HepG2 (cell line): ENCODE data around the gene SHISA6. TPM values are rescaled to one million over a fixed set of nuclear protein-coding genes. Genes with fewer than 3 reads are reported as not detected.

Experiments
- ATAC-seq: fragments of 200-7000 bp; cut with Tn5 transposase; 3 replicates; pipeline ENCODE4 v1.9.1; 2020; ENCODE audit warnings: mild to moderate bottlenecking, moderate library complexity
- BruUV-seq: library from RNA; stranded (reverse); fragments of 400-500 nt; replicated peaks from 2 replicates; lab custom pipeline; 2021; lab: Mats Ljungman, UMichigan
- CTCF ChIA-PET: fragments of 300-600 bp; formaldehyde crosslinking; extraction: SDS; loops from one replicate; lab custom pipeline; 2021; ENCODE audit warnings: low total read pairs, inconsistent platforms, low intra/inter-chr PET ratio; lab: Yijun Ruan, JAX
- POLR2A ChIA-PET: fragments of 350-600 bp; sonication (Branson Sonifier 250); formaldehyde crosslinking; loops from one replicate; lab custom pipeline; 2020; ENCODE audit warnings: antibody characterized with exemption, inconsistent platforms; lab: Yijun Ruan, JAX
- DNase-seq: peaks from one replicate; pipeline ENCODE4 v3.0.0-alpha.2; 2015; ENCODE audit warnings: low spot score
- FAIRE-seq: peaks from 3 replicates; lab custom pipeline; 2011; peaks lifted over from hg19 to GRCh38; lab: Jason Lieb, UNC
- H2AFZ ChIP-seq: one replicate; pipeline ENCODE4 v1.6.1; 2011; ENCODE audit warnings: low read length, inconsistent platforms
- H3K27ac ChIP-seq: fragments of 300-600 bp; 3 replicates; pipeline ENCODE4 v1.8.0; 2011; ENCODE audit warnings: mixed run types, mild to moderate bottlenecking, mixed read lengths, low read length, inconsistent platforms; ENCODE audit not compliant: insufficient read depth; ENCODE audit errors: extremely low read length
- H3K27me3 ChIP-seq, 2 experiments: fragments of 200-600 bp in 1 of 2; 2 replicates in 1 of 2; 3 replicates in 1 of 2; pipeline versions ENCODE4 v1.6.0 to v1.8.0; 2011; ENCODE audit warnings: low read length in 2 of 2, mild to moderate bottlenecking in 2 of 2, moderate library complexity in 2 of 2, inconsistent platforms in 1 of 2; ENCODE audit not compliant: insufficient read depth in 2 of 2, control insufficient read depth in 1 of 2
- H3K36me3 ChIP-seq, 2 experiments: fragments of 200-600 bp in 1 of 2; replicated peaks in 1 of 2; 2 replicates in 1 of 2; 3 replicates in 1 of 2; pipeline versions ENCODE4 v1.5.1 to v1.8.0; 2011; ENCODE audit warnings: low read length in 2 of 2, inconsistent platforms in 1 of 2; ENCODE audit not compliant: insufficient read depth in 2 of 2, control insufficient read depth in 1 of 2
- H3K4me1 ChIP-seq: 2 replicates; pipeline ENCODE4 v1.5.1; 2012; ENCODE audit warnings: low read length, inconsistent platforms; ENCODE audit not compliant: insufficient read depth
- H3K4me2 ChIP-seq: 2 replicates; pipeline ENCODE4 v1.6.0; 2011; ENCODE audit warnings: low read depth, low read length, inconsistent platforms
- H3K4me3 ChIP-seq, 3 experiments: fragments of 200-600 bp in 1 of 3; sonication (generic), shearing (Covaris generic) in 1 of 3; replicated peaks in 1 of 3; 2 replicates each; pipeline ENCODE4 v1.5.1; 2011 to 2016; ENCODE audit warnings: low read length in 3 of 3, inconsistent platforms in 2 of 3, low read depth in 2 of 3, mild to moderate bottlenecking in 2 of 3, control low read depth in 1 of 3, mixed read lengths in 1 of 3; ENCODE audit not compliant: insufficient read depth in 1 of 3
- H3K79me2 ChIP-seq: one replicate; pipeline ENCODE4 v1.6.1; 2011; ENCODE audit warnings: low read length, inconsistent platforms; ENCODE audit not compliant: insufficient read depth
- H3K9ac ChIP-seq: 2 replicates; pipeline ENCODE4 v1.6.0; 2011; ENCODE audit warnings: mild to moderate bottlenecking, low read depth, low read length, inconsistent platforms; ENCODE audit not compliant: insufficient read depth
- H3K9me3 ChIP-seq: 2 replicates; pipeline ENCODE4 v1.5.1; 2012; ENCODE audit warnings: mild to moderate bottlenecking, low read length
- H4K20me1 ChIP-seq: 2 replicates; pipeline ENCODE4 v1.6.0; 2011; ENCODE audit warnings: inconsistent platforms, mild to moderate bottlenecking, low read length, moderate library complexity; ENCODE audit not compliant: insufficient read depth
- FOXK2 ChIP-seq: fragments of 450-650 bp; IDR thresholded peaks from 2 replicates; pipeline ENCODE4 v1.6.1; 2016
- JDP2 ChIP-seq: sonication (generic); formaldehyde crosslinking; IDR thresholded peaks from 2 replicates; pipeline ENCODE4 v1.8.1; 2022; ENCODE audit warnings: missing genetic modification reagents, borderline replicate concordance
- MIER3 ChIP-seq: IDR thresholded peaks from 2 replicates; pipeline ENCODE4 v1.6.1; 2016; ENCODE audit warnings: missing compliant biosample characterization, borderline replicate concordance
- MXD4 ChIP-seq: IDR thresholded peaks from 2 replicates; pipeline ENCODE4 v1.6.1; 2016; ENCODE audit warnings: mild to moderate bottlenecking, missing biosample characterization, missing genetic modification reagents
- SP1 ChIP-seq, 2 experiments: fragments of 450-650 bp in 1 of 2; sonication (generic) in 1 of 2; formaldehyde crosslinking in 1 of 2; IDR thresholded peaks; 2 replicates each; pipeline versions ENCODE4 v1.4.0 to v1.6.1; 2016 to 2020; ENCODE audit warnings: missing genetic modification reagents in 1 of 2
- SRF ChIP-seq: IDR thresholded peaks from 2 replicates; pipeline ENCODE4 v1.6.1; 2011; ENCODE audit warnings: mild to moderate bottlenecking, low read depth, low read length, moderate library complexity
- SRY ChIP-seq: sonication (generic); formaldehyde crosslinking; IDR thresholded peaks from 2 replicates; pipeline ENCODE4 v1.8.0; 2022; ENCODE audit warnings: mild to moderate bottlenecking, missing genetic modification reagents
- ZFX ChIP-seq: sonication (generic); formaldehyde crosslinking; IDR thresholded peaks from 2 replicates; pipeline ENCODE4 v1.4.0; 2020; ENCODE audit warnings: mild to moderate bottlenecking, low read depth, missing genetic modification reagents, moderate library complexity
- ZFY ChIP-seq: sonication (generic); formaldehyde crosslinking; IDR thresholded peaks from 2 replicates; pipeline ENCODE4 v1.4.0; 2020; ENCODE audit warnings: missing genetic modification reagents
- ZNF367 ChIP-seq: sonication (generic); formaldehyde crosslinking; IDR thresholded peaks from 2 replicates; pipeline ENCODE4 v1.4.0; 2020; ENCODE audit warnings: missing genetic modification reagents, borderline replicate concordance
- ZNF557 ChIP-seq: sonication (generic); formaldehyde crosslinking; IDR thresholded peaks from 2 replicates; pipeline ENCODE4 v1.4.0; 2020; ENCODE audit warnings: missing genetic modification reagents
- WGBS: methylation state at CpG from one replicate; pipeline ENCODE4 v1.1.6; 2017; ENCODE audit warnings: low lambda C conversion rate; 5-methylcytosine and 5-hydroxymethylcytosine counted together
- in situ Hi-C: cut with HindIII; loops from 2 replicates; pipeline ENCODE4 v1.10.0; 2017; ENCODE audit warnings: low pct_unique_long_range_greater_than_20kb; ENCODE audit not compliant: extremely low pct_ligation_motif_present
- intact Hi-C: fragments of 100-400 bp; cut with micrococcal nuclease; formaldehyde crosslinking; loops from one replicate; pipeline ENCODE4 v1.10.0; 2022; ENCODE audit not compliant: unreplicated experiment
- polyA plus RNA-seq, 8 experiments: library from polyadenylated mRNA; depleted of rRNA in 3 of 8; stranded (reverse) in 7 of 8; unstranded in 1 of 8; fragments of >200 nt; fragmentation: Illumina TruSeq in 4 of 8; extraction: Trizol in 4 of 8; gene quantifications; 2 replicates each; pipeline versions ENCODE4 v1.2.1 to v1.2.3, GENCODE V29; 2011 to 2016; ENCODE audit warnings: low read depth in 4 of 8, missing spikeins in 1 of 8, mixed read lengths in 1 of 8; ENCODE audit not compliant: insufficient read depth in 1 of 8
- total RNA-seq, 5 experiments: library from RNA; depleted of rRNA; stranded (reverse); fragments of >200 nt; fragmentation: Illumina TruSeq; extraction: Trizol; gene quantifications; 2 replicates each; pipeline ENCODE4 v1.2.3, GENCODE V29; 2016; ENCODE audit warnings: low read depth in 1 of 5
- TF ChIP-seq, protein P1 (sequence below): sonication (generic); formaldehyde crosslinking; IDR thresholded peaks from 2 replicates; pipeline ENCODE4 v1.5.1; 2020; ENCODE audit warnings: missing genetic modification reagents, mild to moderate bottlenecking, borderline replicate concordance
- TF ChIP-seq, protein P2 (sequence below): sonication (generic); formaldehyde crosslinking; IDR thresholded peaks from 2 replicates; pipeline ENCODE4 v1.8.1; 2023; ENCODE audit warnings: mild to moderate bottlenecking, missing genetic modification reagents
- TF ChIP-seq, protein P3 (sequence below): sonication (generic); formaldehyde crosslinking; IDR thresholded peaks from 2 replicates; pipeline ENCODE4 v1.5.1; 2020; ENCODE audit warnings: mild to moderate bottlenecking, missing genetic modification reagents, moderate library complexity
- TF ChIP-seq, protein P4 (sequence below): sonication (generic); IDR thresholded peaks from 2 replicates; pipeline ENCODE4 v1.6.1; 2016; ENCODE audit warnings: low read depth, borderline replicate concordance

The SHISA6 gene
- total and polyA plus RNA-seq, 2 of the 13 experiments (the other 11 are each of a cell fraction or from before 2014, with no cell fraction given) = not detected

DNA sequence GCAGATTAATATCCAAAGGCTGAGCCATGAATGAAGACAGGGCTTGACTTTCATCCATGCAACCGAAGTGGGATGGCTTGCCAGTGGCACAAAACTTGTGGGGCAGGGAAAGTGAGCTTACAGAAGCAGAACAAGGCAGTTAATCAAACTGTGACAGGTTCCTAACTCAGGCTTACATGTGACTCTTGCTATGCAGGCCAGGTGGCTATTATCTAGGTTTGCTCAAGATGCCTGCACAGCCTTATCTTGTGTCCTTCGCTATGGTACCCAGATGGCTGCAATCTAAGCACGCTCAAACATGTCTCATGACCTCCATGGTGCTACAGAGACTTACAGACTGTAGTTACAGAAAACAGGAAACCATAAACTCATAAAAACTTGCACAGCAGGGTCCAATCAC is 348.7 kb downstream of the SHISA6 start (continued):
- TF ChIP-seq, protein P1, sequence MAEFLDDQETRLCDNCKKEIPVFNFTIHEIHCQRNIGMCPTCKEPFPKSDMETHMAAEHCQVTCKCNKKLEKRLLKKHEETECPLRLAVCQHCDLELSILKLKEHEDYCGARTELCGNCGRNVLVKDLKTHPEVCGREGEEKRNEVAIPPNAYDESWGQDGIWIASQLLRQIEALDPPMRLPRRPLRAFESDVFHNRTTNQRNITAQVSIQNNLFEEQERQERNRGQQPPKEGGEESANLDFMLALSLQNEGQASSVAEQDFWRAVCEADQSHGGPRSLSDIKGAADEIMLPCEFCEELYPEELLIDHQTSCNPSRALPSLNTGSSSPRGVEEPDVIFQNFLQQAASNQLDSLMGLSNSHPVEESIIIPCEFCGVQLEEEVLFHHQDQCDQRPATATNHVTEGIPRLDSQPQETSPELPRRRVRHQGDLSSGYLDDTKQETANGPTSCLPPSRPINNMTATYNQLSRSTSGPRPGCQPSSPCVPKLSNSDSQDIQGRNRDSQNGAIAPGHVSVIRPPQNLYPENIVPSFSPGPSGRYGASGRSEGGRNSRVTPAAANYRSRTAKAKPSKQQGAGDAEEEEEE (CRISPR knock-in tag) = no peak
- TF ChIP-seq ZNF367 (CRISPR knock-in tag) = no peak
- TF ChIP-seq ZNF557 (CRISPR knock-in tag) = no peak
- TF ChIP-seq SRY = no peak
- TF ChIP-seq, protein P2, sequence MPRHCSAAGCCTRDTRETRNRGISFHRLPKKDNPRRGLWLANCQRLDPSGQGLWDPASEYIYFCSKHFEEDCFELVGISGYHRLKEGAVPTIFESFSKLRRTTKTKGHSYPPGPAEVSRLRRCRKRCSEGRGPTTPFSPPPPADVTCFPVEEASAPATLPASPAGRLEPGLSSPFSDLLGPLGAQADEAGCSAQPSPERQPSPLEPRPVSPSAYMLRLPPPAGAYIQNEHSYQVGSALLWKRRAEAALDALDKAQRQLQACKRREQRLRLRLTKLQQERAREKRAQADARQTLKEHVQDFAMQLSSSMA = no peak
- TF ChIP-seq MXD4 (CRISPR knock-in tag) = no peak
- no peak for TF ChIP-seq MIER3

DNA sequence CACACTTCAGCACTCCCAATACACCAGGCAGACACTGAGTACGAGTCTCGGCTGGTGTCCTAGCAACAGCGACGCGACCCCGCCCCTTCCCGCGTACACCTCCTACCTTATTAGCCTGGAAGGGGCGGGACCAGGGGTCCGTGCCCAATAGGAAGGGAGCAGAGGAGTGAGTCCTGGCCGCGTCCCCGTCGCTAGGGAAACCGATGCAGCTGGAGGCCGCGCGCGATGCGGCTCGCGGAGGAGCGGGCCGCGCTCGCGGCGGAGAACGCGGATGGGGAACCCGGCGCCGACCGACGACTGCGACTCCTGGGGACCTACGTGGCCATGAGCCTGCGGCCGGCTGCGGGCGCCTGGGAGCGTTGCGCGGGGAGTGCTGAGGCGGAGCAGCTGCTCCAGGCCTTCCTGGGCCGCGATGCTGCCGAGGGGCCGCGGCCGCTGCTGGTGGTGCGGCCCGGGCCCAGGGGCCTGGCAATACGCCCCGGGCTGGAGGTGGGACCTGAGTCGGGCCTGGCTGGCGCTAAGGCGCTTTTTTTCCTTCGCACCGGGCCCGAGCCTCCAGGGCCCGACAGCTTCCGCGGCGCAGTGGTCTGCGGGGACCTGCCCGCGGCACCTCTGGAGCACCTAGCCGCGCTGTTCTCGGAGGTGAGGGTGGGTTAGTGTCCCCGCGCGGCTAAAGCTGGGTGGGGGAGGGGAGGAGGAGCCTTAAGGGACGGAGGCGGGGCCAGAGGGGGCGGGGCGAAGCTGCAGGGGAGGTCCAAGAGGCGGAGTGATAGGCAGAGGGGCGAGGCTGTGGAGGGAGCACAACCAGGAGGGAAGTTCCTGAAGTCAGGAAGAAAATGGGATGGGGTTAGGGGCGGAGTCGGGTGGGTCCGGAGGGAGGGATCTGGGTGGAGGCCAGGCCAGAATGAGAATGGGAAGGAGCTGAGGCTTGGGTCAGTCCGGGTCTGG is 357.5 kb downstream of the SHISA6 start, which contains the start of gene DNAH9:
TSS of gene DNAH9 (plus strand) at position 197 of the 948 bp plus-strand sequence. CDS start at position 226, 29 bp downstream.
- ATAC-seq = peak; percentile 98
- H3K4me1 ChIP-seq = no peaks in the 10 kb centered on the region
- no peak within 1 kb of the TSS for H3K9ac ChIP-seq
- peak within 1 kb of the TSS in 2 of 3 experiments; percentile 36 to 52; a peak in 3 of 6 replicates for H3K4me3 ChIP-seq
- no peak within 1 kb of the TSS for H2AFZ ChIP-seq
- intact Hi-C loops = no loop called here
- no peaks in the 10 kb centered on the region for H3K79me2 ChIP-seq
- DNase-seq = peak; percentile 66
- POLR2A ChIA-PET = no interaction called here
- no peaks in the 10 kb centered on the region for H3K9me3 ChIP-seq
- in situ Hi-C loops = no loop called here
- no peaks in the 10 kb centered on the region for H3K36me3 ChIP-seq
- peaks cover 0 to 15% of the 10 kb centered on the region in 2 experiments; a peak in 1 of 5 replicates for H3K27me3 ChIP-seq
- H4K20me1 ChIP-seq = no peaks in the 10 kb centered on the region
- BruUV-seq = no TSS peak
- CTCF ChIA-PET = no interaction called here
- peak within 1 kb of the TSS; percentile 58 for H3K4me2 ChIP-seq
- WGBS = 36% methylated on average over 25 of the region's 84 CpGs
- no peak within 1 kb of the TSS for H3K27ac ChIP-seq
- FAIRE-seq = no peak
- TF ChIP-seq ZFY = peak; percentile 53
- no peak for TF ChIP-seq SP1 (IDR thresholded peaks at IDR 0.05)
- peak; percentile 39; the same call in 1 of the 2 replicates for TF ChIP-seq SP1 (CRISPR knock-in tag; IDR thresholded peaks at IDR 0.05)
- peak; percentile 38; the same call in 1 of the 2 replicates for TF ChIP-seq ZFX
- TF ChIP-seq, protein P3, sequence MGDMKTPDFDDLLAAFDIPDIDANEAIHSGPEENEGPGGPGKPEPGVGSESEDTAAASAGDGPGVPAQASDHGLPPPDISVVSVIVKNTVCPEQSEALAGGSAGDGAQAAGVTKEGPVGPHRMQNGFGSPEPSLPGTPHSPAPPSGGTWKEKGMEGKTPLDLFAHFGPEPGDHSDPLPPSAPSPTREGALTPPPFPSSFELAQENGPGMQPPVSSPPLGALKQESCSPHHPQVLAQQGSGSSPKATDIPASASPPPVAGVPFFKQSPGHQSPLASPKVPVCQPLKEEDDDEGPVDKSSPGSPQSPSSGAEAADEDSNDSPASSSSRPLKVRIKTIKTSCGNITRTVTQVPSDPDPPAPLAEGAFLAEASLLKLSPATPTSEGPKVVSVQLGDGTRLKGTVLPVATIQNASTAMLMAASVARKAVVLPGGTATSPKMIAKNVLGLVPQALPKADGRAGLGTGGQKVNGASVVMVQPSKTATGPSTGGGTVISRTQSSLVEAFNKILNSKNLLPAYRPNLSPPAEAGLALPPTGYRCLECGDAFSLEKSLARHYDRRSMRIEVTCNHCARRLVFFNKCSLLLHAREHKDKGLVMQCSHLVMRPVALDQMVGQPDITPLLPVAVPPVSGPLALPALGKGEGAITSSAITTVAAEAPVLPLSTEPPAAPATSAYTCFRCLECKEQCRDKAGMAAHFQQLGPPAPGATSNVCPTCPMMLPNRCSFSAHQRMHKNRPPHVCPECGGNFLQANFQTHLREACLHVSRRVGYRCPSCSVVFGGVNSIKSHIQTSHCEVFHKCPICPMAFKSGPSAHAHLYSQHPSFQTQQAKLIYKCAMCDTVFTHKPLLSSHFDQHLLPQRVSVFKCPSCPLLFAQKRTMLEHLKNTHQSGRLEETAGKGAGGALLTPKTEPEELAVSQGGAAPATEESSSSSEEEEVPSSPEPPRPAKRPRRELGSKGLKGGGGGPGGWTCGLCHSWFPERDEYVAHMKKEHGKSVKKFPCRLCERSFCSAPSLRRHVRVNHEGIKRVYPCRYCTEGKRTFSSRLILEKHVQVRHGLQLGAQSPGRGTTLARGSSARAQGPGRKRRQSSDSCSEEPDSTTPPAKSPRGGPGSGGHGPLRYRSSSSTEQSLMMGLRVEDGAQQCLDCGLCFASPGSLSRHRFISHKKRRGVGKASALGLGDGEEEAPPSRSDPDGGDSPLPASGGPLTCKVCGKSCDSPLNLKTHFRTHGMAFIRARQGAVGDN (CRISPR knock-in tag) = peak; percentile 40
- TF ChIP-seq FOXK2 = no peak
- TF ChIP-seq, protein P4, sequence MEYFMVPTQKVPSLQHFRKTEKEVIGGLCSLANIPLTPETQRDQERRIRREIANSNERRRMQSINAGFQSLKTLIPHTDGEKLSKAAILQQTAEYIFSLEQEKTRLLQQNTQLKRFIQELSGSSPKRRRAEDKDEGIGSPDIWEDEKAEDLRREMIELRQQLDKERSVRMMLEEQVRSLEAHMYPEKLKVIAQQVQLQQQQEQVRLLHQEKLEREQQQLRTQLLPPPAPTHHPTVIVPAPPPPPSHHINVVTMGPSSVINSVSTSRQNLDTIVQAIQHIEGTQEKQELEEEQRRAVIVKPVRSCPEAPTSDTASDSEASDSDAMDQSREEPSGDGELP = peak; percentile 59; the same call in 1 of the 2 replicates
- TF ChIP-seq JDP2 (CRISPR knock-in tag) = no peak
- peak; percentile 53; the same call in 1 of the 2 replicates for TF ChIP-seq SRF
